ENCODE measurements around the gene FAM3D.
"Not testable (repeated sequence)": the region's sequence is repeated elsewhere in the genome, so short reads cannot be mapped to it uniquely, and the experiment has no call there.

Gene FAM3D

GRCh38 chr3:58706395-58707167 is 40.0 kb upstream of the FAM3D start:
- H3K27me3 ChIP-seq = no peaks in the 10 kb centered on the region
- no peak for TF ChIP-seq CTCF (IDR thresholded peaks at IDR 0.05; ENCODE audit: low read depth, low read length)
- no peaks in the 10 kb centered on the region for H3K4me1 ChIP-seq

GRCh38 chr3:58704745-58705144 is 38.2 kb upstream of the FAM3D start:
- Histone ChIP-seq H3K4me1 (no peaks in the 10 kb centered on the region), H3K36me3 (no peaks in the 10 kb centered on the region), H3K27me3 (no peaks in the 10 kb centered on the region), H3K4me3 (ENCODE audit: low read depth, low read length) (no peak overlapping the region), H3K9me3 (no peaks in the 10 kb centered on the region)
- DNase-seq = no peak
- no peak for TF ChIP-seq CTCF (IDR thresholded peaks at IDR 0.05; ENCODE audit: low read depth, low read length)

More at GRCh38 chr3:58706395-58707167, 40.0 kb upstream of the FAM3D start:
- Histone ChIP-seq H3K4me3 (ENCODE audit: low read depth, low read length) (no peak overlapping the region), H3K9me3 (no peaks in the 10 kb centered on the region), H3K36me3 (no peaks in the 10 kb centered on the region)
- DNase-seq = no peak

- not testable (repeated sequence) for H3K9me3 ChIP-seq; DNase-seq; H3K36me3 ChIP-seq; H3K4me3 ChIP-seq (ENCODE audit: low read depth, low read length); H3K4me1 ChIP-seq; H3K27me3 ChIP-seq
Observed at GRCh38 chr3:58704304-58704703, 37.7 kb upstream of the FAM3D start.

GRCh38 chr3:58698246-58698645 is 31.7 kb upstream of the FAM3D start:
- no peaks in the 10 kb centered on the region for H3K9me3 ChIP-seq
- H3K27me3 ChIP-seq = no peaks in the 10 kb centered on the region
- no peak for DNase-seq
- no peak overlapping the region for H3K4me3 ChIP-seq (ENCODE audit: low read depth, low read length)
- no peaks in the 10 kb centered on the region for H3K36me3 ChIP-seq
- no peak for TF ChIP-seq CTCF (IDR thresholded peaks at IDR 0.05; ENCODE audit: low read depth, low read length)
- no peaks in the 10 kb centered on the region for H3K4me1 ChIP-seq

DNA sequence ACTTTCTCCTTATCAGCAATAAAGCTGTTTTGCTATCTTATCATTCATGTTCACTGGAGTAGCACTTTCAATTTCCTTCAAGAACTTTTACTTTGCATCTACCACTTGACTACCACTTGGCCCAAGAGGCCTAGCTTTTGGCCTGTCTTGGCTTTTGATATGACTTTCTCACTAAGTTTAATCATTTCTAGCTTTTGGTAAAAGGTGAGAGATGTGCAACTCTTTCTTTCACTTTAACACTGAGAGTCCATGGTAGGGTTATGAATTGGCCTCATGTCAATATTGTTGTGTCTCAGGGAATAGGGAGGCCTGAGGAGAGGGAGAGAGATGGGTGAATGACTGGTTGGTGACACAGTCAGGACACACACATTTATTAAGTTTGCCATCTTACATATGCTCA is 31.0 kb upstream of the FAM3D start:
- DNase-seq = no peak
- Histone ChIP-seq H3K36me3 (no peaks in the 10 kb centered on the region), H3K9me3 (no peaks in the 10 kb centered on the region), H3K4me1 (no peaks in the 10 kb centered on the region), H3K27me3 (no peaks in the 10 kb centered on the region), H3K4me3 (ENCODE audit: low read depth, low read length) (no peak overlapping the region)
- no peak for TF ChIP-seq CTCF (IDR thresholded peaks at IDR 0.05; ENCODE audit: low read depth, low read length)

- H3K27me3 ChIP-seq; H3K36me3 ChIP-seq; DNase-seq; H3K4me1 ChIP-seq; H3K4me3 ChIP-seq (ENCODE audit: low read depth, low read length); H3K9me3 ChIP-seq: not testable (repeated sequence)
Observed at GRCh38 chr3:58696813-58697212, 30.2 kb upstream of the FAM3D start.

DNA sequence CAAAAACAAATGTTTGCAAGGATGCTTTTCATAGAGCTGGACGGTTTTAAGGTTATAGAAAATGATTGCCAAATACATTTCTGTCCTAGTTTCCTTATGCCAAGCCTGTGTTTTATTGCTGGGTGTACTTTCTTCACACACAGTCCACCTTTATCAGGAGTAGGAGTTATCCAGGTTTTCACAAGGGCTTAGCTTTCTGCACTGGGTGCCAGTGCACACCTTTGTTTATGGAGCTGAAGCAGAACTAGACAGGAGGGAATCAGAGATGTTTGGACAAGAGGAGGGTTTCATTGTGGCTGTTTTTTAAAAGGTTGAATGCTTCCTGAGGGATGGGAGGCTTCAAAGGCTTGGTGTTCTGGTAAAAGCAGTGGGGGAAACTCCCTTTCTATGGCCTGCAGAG is 29.5 kb upstream of the FAM3D start:
- Histone ChIP-seq H3K4me3 (ENCODE audit: low read depth, low read length) (no peak overlapping the region), H3K27me3 (no peaks in the 10 kb centered on the region), H3K36me3 (no peaks in the 10 kb centered on the region), H3K9me3 (no peaks in the 10 kb centered on the region), H3K4me1 (no peaks in the 10 kb centered on the region)
- TF ChIP-seq CTCF (IDR thresholded peaks at IDR 0.05; ENCODE audit: low read depth, low read length) = no peak
- no peak for DNase-seq

- not testable (repeated sequence) for H3K27me3 ChIP-seq; DNase-seq; H3K4me3 ChIP-seq (ENCODE audit: low read depth, low read length); H3K36me3 ChIP-seq; H3K9me3 ChIP-seq; H3K4me1 ChIP-seq
Observed at GRCh38 chr3:58695284-58695683, 28.7 kb upstream of the FAM3D start.
